ENCODE measurements around the gene ERBB2. TPM values are rescaled to one million over a fixed set of nuclear protein-coding genes. Genes with fewer than 3 reads are reported as not detected.

ERBB2 gene
- total and polyA plus RNA-seq, 2 experiments from 2014 or later = 46.2 to 196 TPM

DNA sequence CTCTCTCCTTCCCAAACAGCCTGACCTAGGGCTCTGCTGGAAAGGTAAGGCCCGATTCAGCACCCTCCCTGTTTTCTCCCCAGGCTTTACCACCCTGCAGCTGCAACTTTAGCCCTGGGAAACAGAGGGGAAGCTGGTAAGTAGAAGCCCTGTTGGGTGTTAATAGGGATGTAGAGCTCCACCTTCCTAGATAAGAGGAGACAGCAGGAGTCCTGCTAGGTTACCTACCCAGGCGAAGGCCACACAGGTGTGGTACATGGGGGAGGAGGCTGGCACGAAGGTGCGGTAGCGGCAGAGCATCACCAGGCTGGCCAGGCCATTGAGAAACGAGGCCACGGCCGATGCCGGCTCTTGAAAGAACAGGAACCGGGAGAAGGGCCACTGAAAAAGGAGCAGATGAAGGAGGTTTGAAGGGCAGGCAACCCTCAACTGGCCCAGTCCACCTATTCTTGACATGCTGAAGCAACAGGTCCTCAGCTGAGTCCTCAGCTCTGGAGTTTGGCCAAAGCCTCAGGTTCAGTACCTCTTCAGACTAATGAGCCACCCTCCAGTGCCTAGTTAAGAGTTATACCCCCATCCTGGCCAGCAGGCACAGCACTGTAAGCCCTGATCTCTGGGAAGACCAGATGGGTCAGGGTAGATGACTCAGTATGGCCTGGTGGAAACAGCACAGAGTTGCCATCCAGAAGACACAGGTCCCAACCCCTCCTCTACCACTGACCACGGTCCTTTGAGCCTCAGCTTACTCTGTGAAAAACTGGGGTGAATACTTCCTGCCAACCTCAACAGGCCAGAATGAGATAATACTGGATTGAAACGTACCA lies 15.3 kb upstream of the ERBB2 start:
- no peak overlapping the region for H3K4me2 ChIP-seq
- no peak for DNase-seq (ENCODE audit: low spot score)
- H3K27ac ChIP-seq (ENCODE audit: low read depth) = no peak overlapping the region
- H3K36me3 ChIP-seq (ENCODE audit: insufficient read depth) = no peaks in the 10 kb centered on the region
- no peak for ATAC-seq
- no peaks in the 10 kb centered on the region for H4K20me1 ChIP-seq (replicated peaks; ENCODE audit: insufficient read depth)
- H3K27ac Mint-ChIP-seq = no peak overlapping the region
- H3K4me3 Mint-ChIP-seq = no peak overlapping the region
- no peaks in the 10 kb centered on the region for H3K79me2 ChIP-seq (replicated peaks; ENCODE audit: insufficient read depth)
- TF ChIP-seq POLR2AphosphoS5 (IDR thresholded peaks at IDR 0.05; ENCODE audit: low read depth) (no peak), NANOG (IDR thresholded peaks at IDR 0.05; ENCODE audit: borderline replicate concordance) (no peak), ZNF114 (CRISPR knock-in tag; IDR thresholded peaks at IDR 0.05) (no peak), ZNF331 (CRISPR knock-in tag; IDR thresholded peaks at IDR 0.05; ENCODE audit: low read depth) (no peak), STAT1 (IDR thresholded peaks at IDR 0.05; ENCODE audit: unreplicated experiment) (no peak), ETS1 (IDR thresholded peaks at IDR 0.05) (no peak), EZH2 (IDR thresholded peaks at IDR 0.05; ENCODE audit: low read depth, unreplicated experiment) (no peak), JUNB (IDR thresholded peaks at IDR 0.05; ENCODE audit: unreplicated experiment) (no peak), EZH2phosphoT487 (IDR thresholded peaks at IDR 0.05; ENCODE audit: unreplicated experiment) (no peak), CREB1 (CRISPR knock-in tag; IDR thresholded peaks at IDR 0.05; ENCODE audit: low read depth) (no peak)
- TF ChIP-seq, protein P1, sequence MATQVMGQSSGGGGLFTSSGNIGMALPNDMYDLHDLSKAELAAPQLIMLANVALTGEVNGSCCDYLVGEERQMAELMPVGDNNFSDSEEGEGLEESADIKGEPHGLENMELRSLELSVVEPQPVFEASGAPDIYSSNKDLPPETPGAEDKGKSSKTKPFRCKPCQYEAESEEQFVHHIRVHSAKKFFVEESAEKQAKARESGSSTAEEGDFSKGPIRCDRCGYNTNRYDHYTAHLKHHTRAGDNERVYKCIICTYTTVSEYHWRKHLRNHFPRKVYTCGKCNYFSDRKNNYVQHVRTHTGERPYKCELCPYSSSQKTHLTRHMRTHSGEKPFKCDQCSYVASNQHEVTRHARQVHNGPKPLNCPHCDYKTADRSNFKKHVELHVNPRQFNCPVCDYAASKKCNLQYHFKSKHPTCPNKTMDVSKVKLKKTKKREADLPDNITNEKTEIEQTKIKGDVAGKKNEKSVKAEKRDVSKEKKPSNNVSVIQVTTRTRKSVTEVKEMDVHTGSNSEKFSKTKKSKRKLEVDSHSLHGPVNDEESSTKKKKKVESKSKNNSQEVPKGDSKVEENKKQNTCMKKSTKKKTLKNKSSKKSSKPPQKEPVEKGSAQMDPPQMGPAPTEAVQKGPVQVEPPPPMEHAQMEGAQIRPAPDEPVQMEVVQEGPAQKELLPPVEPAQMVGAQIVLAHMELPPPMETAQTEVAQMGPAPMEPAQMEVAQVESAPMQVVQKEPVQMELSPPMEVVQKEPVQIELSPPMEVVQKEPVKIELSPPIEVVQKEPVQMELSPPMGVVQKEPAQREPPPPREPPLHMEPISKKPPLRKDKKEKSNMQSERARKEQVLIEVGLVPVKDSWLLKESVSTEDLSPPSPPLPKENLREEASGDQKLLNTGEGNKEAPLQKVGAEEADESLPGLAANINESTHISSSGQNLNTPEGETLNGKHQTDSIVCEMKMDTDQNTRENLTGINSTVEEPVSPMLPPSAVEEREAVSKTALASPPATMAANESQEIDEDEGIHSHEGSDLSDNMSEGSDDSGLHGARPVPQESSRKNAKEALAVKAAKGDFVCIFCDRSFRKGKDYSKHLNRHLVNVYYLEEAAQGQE (IDR thresholded peaks at IDR 0.05; ENCODE audit: unreplicated experiment) = no peak
- TF ChIP-seq, protein P2, sequence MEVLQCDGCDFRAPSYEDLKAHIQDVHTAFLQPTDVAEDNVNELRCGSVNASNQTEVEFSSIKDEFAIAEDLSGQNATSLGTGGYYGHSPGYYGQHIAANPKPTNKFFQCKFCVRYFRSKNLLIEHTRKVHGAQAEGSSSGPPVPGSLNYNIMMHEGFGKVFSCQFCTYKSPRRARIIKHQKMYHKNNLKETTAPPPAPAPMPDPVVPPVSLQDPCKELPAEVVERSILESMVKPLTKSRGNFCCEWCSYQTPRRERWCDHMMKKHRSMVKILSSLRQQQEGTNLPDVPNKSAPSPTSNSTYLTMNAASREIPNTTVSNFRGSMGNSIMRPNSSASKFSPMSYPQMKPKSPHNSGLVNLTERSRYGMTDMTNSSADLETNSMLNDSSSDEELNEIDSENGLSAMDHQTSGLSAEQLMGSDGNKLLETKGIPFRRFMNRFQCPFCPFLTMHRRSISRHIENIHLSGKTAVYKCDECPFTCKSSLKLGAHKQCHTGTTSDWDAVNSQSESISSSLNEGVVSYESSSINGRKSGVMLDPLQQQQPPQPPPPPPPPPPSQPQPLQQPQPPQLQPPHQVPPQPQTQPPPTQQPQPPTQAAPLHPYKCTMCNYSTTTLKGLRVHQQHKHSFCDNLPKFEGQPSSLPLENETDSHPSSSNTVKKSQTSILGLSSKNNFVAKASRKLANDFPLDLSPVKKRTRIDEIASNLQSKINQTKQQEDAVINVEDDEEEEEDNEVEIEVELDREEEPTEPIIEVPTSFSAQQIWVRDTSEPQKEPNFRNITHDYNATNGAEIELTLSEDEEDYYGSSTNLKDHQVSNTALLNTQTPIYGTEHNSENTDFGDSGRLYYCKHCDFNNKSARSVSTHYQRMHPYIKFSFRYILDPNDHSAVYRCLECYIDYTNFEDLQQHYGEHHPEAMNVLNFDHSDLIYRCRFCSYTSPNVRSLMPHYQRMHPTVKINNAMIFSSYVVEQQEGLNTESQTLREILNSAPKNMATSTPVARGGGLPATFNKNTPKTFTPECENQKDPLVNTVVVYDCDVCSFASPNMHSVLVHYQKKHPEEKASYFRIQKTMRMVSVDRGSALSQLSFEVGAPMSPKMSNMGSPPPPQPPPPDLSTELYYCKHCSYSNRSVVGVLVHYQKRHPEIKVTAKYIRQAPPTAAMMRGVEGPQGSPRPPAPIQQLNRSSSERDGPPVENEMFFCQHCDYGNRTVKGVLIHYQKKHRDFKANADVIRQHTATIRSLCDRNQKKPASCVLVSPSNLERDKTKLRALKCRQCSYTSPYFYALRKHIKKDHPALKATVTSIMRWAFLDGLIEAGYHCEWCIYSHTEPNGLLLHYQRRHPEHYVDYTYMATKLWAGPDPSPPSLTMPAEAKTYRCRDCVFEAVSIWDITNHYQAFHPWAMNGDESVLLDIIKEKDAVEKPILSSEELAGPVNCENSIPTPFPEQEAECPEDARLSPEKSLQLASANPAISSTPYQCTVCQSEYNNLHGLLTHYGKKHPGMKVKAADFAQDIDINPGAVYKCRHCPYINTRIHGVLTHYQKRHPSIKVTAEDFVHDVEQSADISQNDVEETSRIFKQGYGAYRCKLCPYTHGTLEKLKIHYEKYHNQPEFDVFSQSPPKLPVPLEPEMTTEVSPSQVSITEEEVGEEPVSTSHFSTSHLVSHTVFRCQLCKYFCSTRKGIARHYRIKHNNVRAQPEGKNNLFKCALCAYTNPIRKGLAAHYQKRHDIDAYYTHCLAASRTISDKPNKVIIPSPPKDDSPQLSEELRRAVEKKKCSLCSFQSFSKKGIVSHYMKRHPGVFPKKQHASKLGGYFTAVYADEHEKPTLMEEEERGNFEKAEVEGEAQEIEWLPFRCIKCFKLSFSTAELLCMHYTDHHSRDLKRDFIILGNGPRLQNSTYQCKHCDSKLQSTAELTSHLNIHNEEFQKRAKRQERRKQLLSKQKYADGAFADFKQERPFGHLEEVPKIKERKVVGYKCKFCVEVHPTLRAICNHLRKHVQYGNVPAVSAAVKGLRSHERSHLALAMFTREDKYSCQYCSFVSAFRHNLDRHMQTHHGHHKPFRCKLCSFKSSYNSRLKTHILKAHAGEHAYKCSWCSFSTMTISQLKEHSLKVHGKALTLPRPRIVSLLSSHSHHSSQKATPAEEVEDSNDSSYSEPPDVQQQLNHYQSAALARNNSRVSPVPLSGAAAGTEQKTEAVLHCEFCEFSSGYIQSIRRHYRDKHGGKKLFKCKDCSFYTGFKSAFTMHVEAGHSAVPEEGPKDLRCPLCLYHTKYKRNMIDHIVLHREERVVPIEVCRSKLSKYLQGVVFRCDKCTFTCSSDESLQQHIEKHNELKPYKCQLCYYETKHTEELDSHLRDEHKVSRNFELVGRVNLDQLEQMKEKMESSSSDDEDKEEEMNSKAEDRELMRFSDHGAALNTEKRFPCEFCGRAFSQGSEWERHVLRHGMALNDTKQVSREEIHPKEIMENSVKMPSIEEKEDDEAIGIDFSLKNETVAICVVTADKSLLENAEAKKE (CRISPR knock-in tag; IDR thresholded peaks at IDR 0.05) = no peak
- TF ChIP-seq, protein P3, sequence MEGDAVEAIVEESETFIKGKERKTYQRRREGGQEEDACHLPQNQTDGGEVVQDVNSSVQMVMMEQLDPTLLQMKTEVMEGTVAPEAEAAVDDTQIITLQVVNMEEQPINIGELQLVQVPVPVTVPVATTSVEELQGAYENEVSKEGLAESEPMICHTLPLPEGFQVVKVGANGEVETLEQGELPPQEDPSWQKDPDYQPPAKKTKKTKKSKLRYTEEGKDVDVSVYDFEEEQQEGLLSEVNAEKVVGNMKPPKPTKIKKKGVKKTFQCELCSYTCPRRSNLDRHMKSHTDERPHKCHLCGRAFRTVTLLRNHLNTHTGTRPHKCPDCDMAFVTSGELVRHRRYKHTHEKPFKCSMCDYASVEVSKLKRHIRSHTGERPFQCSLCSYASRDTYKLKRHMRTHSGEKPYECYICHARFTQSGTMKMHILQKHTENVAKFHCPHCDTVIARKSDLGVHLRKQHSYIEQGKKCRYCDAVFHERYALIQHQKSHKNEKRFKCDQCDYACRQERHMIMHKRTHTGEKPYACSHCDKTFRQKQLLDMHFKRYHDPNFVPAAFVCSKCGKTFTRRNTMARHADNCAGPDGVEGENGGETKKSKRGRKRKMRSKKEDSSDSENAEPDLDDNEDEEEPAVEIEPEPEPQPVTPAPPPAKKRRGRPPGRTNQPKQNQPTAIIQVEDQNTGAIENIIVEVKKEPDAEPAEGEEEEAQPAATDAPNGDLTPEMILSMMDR (conservative IDR thresholded peaks at IDR 0.05; ENCODE audit: low read depth in 2 of 2) = no peak
- H3K9me3 Mint-ChIP-seq = no peaks in the 10 kb centered on the region
- H3K4me1 Mint-ChIP-seq = peaks cover 25% of the 10 kb centered on the region
- H3K4me3 ChIP-seq = no peak overlapping the region
- peaks cover 8% of the 10 kb centered on the region for H3K4me1 ChIP-seq (ENCODE audit: insufficient read depth)
- no peaks in the 10 kb centered on the region; the same call in 1 of the 2 replicates for H3K9me2 ChIP-seq (ENCODE audit: insufficient read depth)
- H3K27me3 ChIP-seq (ENCODE audit: insufficient read depth) = no peaks in the 10 kb centered on the region
- H2AFZ ChIP-seq = no peak overlapping the region
- H3K36me3 Mint-ChIP-seq (ENCODE audit: low read depth) = peaks cover 41% of the 10 kb centered on the region
- peaks cover 8% of the 10 kb centered on the region for H3K27me3 Mint-ChIP-seq (ENCODE audit: insufficient read depth, low read depth, poor library complexity)
- peaks cover 20% of the 10 kb centered on the region for H3F3A ChIP-seq (replicated peaks; ENCODE audit: low read depth)

Measured in GM23338 (cell line).